ENCODE measurements around the gene BICRA. TPM values are rescaled to one million over a fixed set of nuclear protein-coding genes. Genes with fewer than 3 reads are reported as not detected.

Gene BICRA
- total RNA-seq, 5 donors from 2014 or later (not counting 1 experiment from before 2014, with no cell fraction given), result 31.9 to 39.3 (median 35.1) TPM

DNA sequence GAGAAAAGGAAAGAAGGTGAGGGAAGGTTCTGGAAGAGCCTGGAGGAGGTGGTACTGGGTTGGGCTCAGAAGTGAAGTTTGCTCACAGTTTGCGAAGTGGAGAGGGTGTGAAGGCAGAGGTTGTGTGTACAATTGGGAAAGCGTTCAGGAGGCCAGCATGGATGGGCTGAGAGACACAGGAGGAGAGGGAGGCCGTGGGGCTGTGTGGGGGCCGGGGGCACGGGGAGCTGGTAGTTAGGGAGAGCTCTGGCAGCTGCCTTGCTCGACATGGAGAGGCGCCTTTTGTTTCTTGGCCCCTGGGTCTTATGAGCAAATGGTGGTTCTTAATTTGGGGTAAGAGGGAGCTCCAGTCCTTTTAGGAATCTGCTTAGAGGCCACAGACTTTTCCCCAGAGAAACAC lies 16.7 kb downstream of the BICRA start:
- Histone ChIP-seq H3K4me3 (ENCODE audit: control insufficient read depth in 1 of 2, extremely low read depth in 1 of 2, low read length in 1 of 2) (no peak overlapping the region), H3K9me3 (no peaks in the 10 kb centered on the region), H3K4me1 (ENCODE audit: control insufficient read depth in 1 of 2, extremely low read depth in 1 of 2, insufficient read depth in 2 of 2, low read length in 2 of 2) (peaks cover 0 to 31% of the 10 kb centered on the region in 2 experiments), H3K27me3 (replicated peaks in 1 of 2; ENCODE audit: control insufficient read depth in 2 of 2, extremely low read depth in 1 of 2, insufficient read depth in 2 of 2, low read length in 1 of 2) (no peaks in the 10 kb centered on the region), H3K27ac (ENCODE audit: low read length) (no peak overlapping the region), H3K36me3 (ENCODE audit: control insufficient read depth in 2 of 2, extremely low read depth in 1 of 2, insufficient read depth in 1 of 2, low read length in 1 of 2) (peaks cover 6 to 12% of the 10 kb centered on the region in 2 donors)
- Mint-ChIP-seq H3K4me3 (no peak overlapping the region), H3K36me3 (peaks cover 27% of the 10 kb centered on the region), H3K27me3 (no peaks in the 10 kb centered on the region), H3K9me3 (no peaks in the 10 kb centered on the region), H3K4me1 (peaks cover 55 to 62% (median 56%) of the 10 kb centered on the region in 3 donors), H3K27ac (no peak overlapping the region)
- ATAC-seq (replicated peaks in 1 of 4) (no peak), DNase-seq (no peak)
- POLR2A ChIA-PET, result no interaction called here
- CTCF ChIA-PET, result interaction anchor here in 1 of 2 donors (0.6 to 0.7 kb wide), 3 partner anchors 13 to 189 kb away, joined by 3 to 6 read pairs (median 3); no protein-coding TSS in a partner anchor
- WGBS (ENCODE audit: insufficient coverage), result 97% methylated on average over 2 of the region's 7 CpGs

DNA sequence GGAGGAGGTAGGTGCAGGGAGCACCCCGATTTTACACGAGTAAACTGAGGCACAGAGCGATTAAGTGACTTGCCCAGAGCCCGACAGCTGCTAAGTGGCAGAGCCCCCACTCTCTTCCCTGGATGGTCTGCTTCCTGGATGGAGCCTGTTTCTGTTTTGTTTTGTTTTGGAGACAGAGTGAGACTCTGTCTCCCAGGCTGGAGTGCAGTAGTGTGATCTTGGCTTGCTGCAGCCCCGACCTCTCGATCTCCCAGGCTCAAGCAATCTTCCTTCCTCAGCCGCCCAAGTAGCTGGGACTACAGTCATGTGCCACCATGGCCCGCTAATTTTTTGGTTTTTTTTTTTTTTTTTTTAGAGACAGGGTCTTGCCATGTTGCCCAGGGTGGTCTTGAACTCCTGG lies 17.3 kb downstream of the BICRA start:
- ChIA-PET POLR2A (interaction anchor here in 1 of 2 donors (0.6 kb wide), 1 partner anchor 130 kb away, joined by 3 read pairs; no protein-coding TSS in a partner anchor), CTCF (interaction anchor here in 1 of 2 donors (0.6 kb wide), 1 partner anchor 189 kb away, joined by 3 read pairs; no protein-coding TSS in a partner anchor)
- Histone ChIP-seq H3K27me3 (replicated peaks in 1 of 2; ENCODE audit: control insufficient read depth in 2 of 2, extremely low read depth in 1 of 2, insufficient read depth in 2 of 2, low read length in 1 of 2) (no peaks in the 10 kb centered on the region), H3K9me3 (no peaks in the 10 kb centered on the region), H3K4me1 (ENCODE audit: control insufficient read depth in 1 of 2, extremely low read depth in 1 of 2, insufficient read depth in 2 of 2, low read length in 2 of 2) (peaks cover 0 to 27% of the 10 kb centered on the region in 2 experiments), H3K4me3 (ENCODE audit: control insufficient read depth in 1 of 2, extremely low read depth in 1 of 2, low read length in 1 of 2) (no peak overlapping the region), H3K36me3 (ENCODE audit: control insufficient read depth in 2 of 2, extremely low read depth in 1 of 2, insufficient read depth in 1 of 2, low read length in 1 of 2) (peaks cover 2 to 12% of the 10 kb centered on the region in 2 donors), H3K27ac (ENCODE audit: low read length) (no peak overlapping the region)
- Mint-ChIP-seq H3K27ac (no peak overlapping the region), H3K4me3 (no peak overlapping the region), H3K36me3 (peaks cover 25% of the 10 kb centered on the region), H3K9me3 (no peaks in the 10 kb centered on the region), H3K27me3 (no peaks in the 10 kb centered on the region), H3K4me1 (peaks cover 53 to 61% (median 56%) of the 10 kb centered on the region in 3 donors)
- no peak for ATAC-seq (replicated peaks in 1 of 4)
- WGBS (ENCODE audit: insufficient coverage), result 83% methylated on average over 1 of the region's 8 CpGs
- no peak for DNase-seq

DNA sequence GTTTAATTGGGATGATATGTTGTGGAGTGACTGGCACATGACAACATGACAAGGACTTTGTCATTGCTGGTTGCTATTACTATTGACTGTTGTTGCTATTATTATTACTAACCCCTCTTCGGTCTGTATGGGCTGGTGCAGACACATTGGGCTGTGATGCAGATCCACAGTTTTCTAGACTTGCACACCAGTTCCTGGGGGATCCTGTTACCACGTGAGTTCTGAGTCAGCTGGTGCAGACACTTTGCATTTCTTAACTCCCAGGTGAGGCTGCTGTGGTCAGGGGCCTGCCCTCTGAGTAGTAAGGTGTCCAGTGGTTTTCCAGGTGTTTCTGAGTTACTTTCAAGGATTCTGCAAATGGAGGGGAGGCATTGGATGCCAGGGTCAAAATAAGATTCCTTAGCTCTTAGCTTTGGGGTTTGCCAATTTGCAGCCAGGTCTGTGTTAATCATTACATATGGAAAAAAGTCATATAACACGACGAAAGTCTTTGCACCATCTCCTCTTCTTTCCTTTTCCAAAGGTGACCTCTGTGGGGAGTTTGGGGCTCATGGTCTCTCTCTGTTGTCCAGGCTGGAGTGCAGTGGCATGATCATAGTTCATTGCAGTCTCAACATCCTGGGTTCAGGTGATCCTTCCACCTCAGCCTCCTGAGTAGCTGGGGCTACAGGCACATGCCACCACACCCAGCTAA lies 19.3 kb downstream of the BICRA start:
- Mint-ChIP-seq H3K4me3 (no peak overlapping the region), H3K4me1 (peaks cover 59 to 68% (median 62%) of the 10 kb centered on the region in 3 donors), H3K9me3 (no peaks in the 10 kb centered on the region), H3K36me3 (peaks cover 32% of the 10 kb centered on the region), H3K27ac (peak overlapping the region in 1 of 2 donors; percentile 34), H3K27me3 (no peaks in the 10 kb centered on the region)
- ATAC-seq (replicated peaks in 1 of 4) (no peak), DNase-seq (no peak)
- Histone ChIP-seq H3K4me1 (ENCODE audit: control insufficient read depth in 1 of 2, extremely low read depth in 1 of 2, insufficient read depth in 2 of 2, low read length in 2 of 2) (peaks cover 0 to 33% of the 10 kb centered on the region in 2 experiments), H3K9me3 (no peaks in the 10 kb centered on the region), H3K36me3 (ENCODE audit: control insufficient read depth in 2 of 2, extremely low read depth in 1 of 2, insufficient read depth in 1 of 2, low read length in 1 of 2) (peaks cover 2 to 15% of the 10 kb centered on the region in 2 donors), H3K27ac (ENCODE audit: low read length) (no peak overlapping the region), H3K27me3 (replicated peaks in 1 of 2; ENCODE audit: control insufficient read depth in 2 of 2, extremely low read depth in 1 of 2, insufficient read depth in 2 of 2, low read length in 1 of 2) (no peaks in the 10 kb centered on the region), H3K4me3 (ENCODE audit: control insufficient read depth in 1 of 2, extremely low read depth in 1 of 2, low read length in 1 of 2) (no peak overlapping the region)
- ChIA-PET POLR2A (no interaction called here), CTCF (interaction anchor here in 1 of 2 donors (0.6 kb wide), 1 partner anchor 75 kb away, joined by 7 read pairs; no protein-coding TSS in a partner anchor)
- WGBS (ENCODE audit: insufficient coverage), result 29% methylated on average over 1 of the region's 4 CpGs

DNA sequence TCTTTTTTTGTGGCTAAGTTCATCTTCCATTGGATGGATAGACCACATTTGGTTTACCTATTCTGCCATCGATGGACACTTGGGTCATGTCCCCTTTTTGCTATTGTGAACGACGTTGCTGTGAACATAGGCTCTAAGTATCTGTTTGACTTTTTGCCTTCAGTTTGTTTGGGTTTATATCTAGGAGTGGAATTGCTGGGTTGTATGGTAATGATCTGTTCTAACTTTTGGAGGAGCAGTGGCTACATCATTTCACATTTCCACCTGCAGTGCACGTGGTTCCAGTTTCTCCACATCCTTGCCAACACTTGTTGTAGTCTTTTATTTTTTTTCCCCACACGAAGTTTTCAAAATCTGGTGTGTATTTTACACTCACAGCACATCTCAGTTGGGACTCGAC lies 21.7 kb downstream of the BICRA start:
- H3K4me1 Mint-ChIP-seq, result peaks cover 53 to 69% (median 54%) of the 10 kb centered on the region in 3 donors
- Histone ChIP-seq H3K4me3 (ENCODE audit: control insufficient read depth in 1 of 2, extremely low read depth in 1 of 2, low read length in 1 of 2) (no peak overlapping the region), H3K27me3 (replicated peaks in 1 of 2; ENCODE audit: control insufficient read depth in 2 of 2, extremely low read depth in 1 of 2, insufficient read depth in 2 of 2, low read length in 1 of 2) (no peaks in the 10 kb centered on the region), H3K4me1 (ENCODE audit: control insufficient read depth in 1 of 2, extremely low read depth in 1 of 2, insufficient read depth in 2 of 2, low read length in 2 of 2) (peaks cover 0 to 26% of the 10 kb centered on the region in 2 experiments), H3K9me3 (no peaks in the 10 kb centered on the region), H3K36me3 (ENCODE audit: control insufficient read depth in 2 of 2, extremely low read depth in 1 of 2, insufficient read depth in 1 of 2, low read length in 1 of 2) (peaks cover 2 to 15% of the 10 kb centered on the region in 2 donors), H3K27ac (ENCODE audit: low read length) (no peak overlapping the region)
- POLR2A ChIA-PET, result no interaction called here
- no peaks in the 10 kb centered on the region for H3K9me3 Mint-ChIP-seq
- H3K36me3 Mint-ChIP-seq, result peaks cover 25% of the 10 kb centered on the region
- ATAC-seq (replicated peaks in 1 of 4) (no peak), DNase-seq (no peak)
- H3K27ac Mint-ChIP-seq, result no peak overlapping the region
- no peaks in the 10 kb centered on the region for H3K27me3 Mint-ChIP-seq
- WGBS (ENCODE audit: insufficient coverage), result no CpG with 5 or more reads among the region's 6 CpGs
- CTCF ChIA-PET, result interaction anchor here in 1 of 2 donors (0.6 to 0.7 kb wide), 2 partner anchors 108 to 214 kb away, joined by 3 read pairs; no protein-coding TSS in a partner anchor
- H3K4me3 Mint-ChIP-seq, result no peak overlapping the region

DNA sequence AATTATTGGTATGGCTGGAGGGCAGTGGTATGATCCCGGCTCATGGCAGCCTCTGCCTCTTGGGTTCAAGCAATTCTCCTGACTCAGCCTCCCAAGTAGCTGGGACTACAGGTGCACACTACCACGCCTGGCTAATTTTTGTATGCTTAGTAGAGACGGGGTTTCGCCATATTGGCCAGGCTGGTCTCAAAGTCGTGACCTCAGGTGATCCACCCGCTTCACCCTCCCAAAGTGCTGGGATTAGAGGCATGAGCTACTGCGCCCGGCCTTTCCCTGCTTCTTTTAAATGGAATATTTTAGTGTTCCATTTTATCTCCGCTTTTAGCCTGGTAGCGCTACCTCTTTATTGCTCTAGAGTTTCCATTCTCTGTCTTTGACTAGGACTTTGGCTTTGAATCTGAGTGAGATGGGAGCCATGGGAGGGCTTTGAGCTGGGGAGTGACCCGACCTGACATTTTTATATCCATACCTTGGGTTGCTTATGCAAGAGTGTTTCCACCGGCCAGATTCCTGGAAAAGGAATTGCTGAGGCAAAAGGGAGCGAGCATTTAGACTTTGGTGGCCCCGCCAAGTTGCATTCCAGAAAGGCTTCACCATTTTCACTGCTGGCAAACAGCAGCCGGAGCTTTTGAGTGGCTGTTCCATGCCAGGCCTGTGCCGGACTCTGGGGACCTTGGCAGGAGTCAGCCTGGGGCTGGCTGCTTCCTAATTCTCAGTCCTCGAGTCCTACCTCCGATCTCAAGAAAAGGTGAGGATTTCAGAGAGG lies 22.9 kb downstream of the BICRA start:
- WGBS (ENCODE audit: insufficient coverage), result 98% methylated on average over 12 of the region's 18 CpGs

DNA sequence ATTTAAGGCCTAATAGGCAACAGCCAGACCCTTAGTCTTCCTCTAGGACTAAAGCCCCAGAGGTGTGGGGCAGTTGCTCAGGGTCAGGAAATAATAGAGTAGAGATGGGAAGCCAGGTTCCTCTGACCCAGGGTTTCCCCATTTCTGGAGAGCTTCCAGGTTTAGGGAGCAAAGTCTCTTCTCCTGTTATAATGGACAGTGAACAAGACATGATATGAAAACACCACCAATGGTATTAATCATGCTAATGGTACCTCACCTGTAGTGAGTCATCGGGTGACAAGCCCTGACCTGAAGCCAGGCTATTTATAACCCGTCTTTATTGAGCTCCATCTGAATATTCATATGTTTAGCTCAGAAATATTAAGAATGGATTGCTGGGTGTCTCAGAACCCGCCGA lies 24.6 kb downstream of the BICRA start:
- Histone ChIP-seq H3K4me1 (ENCODE audit: control insufficient read depth in 1 of 2, extremely low read depth in 1 of 2, insufficient read depth in 2 of 2, low read length in 2 of 2) (peaks cover 0 to 11% of the 10 kb centered on the region in 2 experiments), H3K27me3 (replicated peaks in 1 of 2; ENCODE audit: control insufficient read depth in 2 of 2, extremely low read depth in 1 of 2, insufficient read depth in 2 of 2, low read length in 1 of 2) (no peaks in the 10 kb centered on the region), H3K4me3 (ENCODE audit: control insufficient read depth in 1 of 2, extremely low read depth in 1 of 2, low read length in 1 of 2) (no peak overlapping the region), H3K36me3 (ENCODE audit: control insufficient read depth in 2 of 2, extremely low read depth in 1 of 2, insufficient read depth in 1 of 2, low read length in 1 of 2) (peaks cover 7 to 8% of the 10 kb centered on the region in 2 donors), H3K27ac (ENCODE audit: low read length) (no peak overlapping the region), H3K9me3 (no peaks in the 10 kb centered on the region)
- ChIA-PET POLR2A (interaction anchor here in 1 of 2 donors (0.7 kb wide), 1 partner anchor 1946 kb away, joined by 5 read pairs; no protein-coding TSS in a partner anchor), CTCF (no interaction called here)
- H3K4me3 Mint-ChIP-seq, result no peak overlapping the region
- no peaks in the 10 kb centered on the region for H3K9me3 Mint-ChIP-seq
- no CpG with 5 or more reads among the region's 4 CpGs for WGBS (ENCODE audit: insufficient coverage)
- DNase-seq (no peak), ATAC-seq (replicated peaks in 1 of 4) (no peak)
- H3K4me1 Mint-ChIP-seq, result peaks cover 58 to 66% (median 65%) of the 10 kb centered on the region in 3 donors
- H3K36me3 Mint-ChIP-seq, result peaks cover 22% of the 10 kb centered on the region
- no peak overlapping the region for H3K27ac Mint-ChIP-seq
- no peaks in the 10 kb centered on the region for H3K27me3 Mint-ChIP-seq

More for the DNA sequence above, 22.9 kb downstream of the BICRA start:
- ChIA-PET CTCF (no interaction called here), POLR2A (no interaction called here)
- Mint-ChIP-seq H3K4me3 (no peak overlapping the region), H3K36me3 (peaks cover 25% of the 10 kb centered on the region), H3K27me3 (no peaks in the 10 kb centered on the region), H3K4me1 (peaks cover 58 to 70% (median 61%) of the 10 kb centered on the region in 3 donors), H3K9me3 (no peaks in the 10 kb centered on the region), H3K27ac (no peak overlapping the region)
- no peak overlapping the region for H3K4me3 ChIP-seq (ENCODE audit: control insufficient read depth in 1 of 2, extremely low read depth in 1 of 2, low read length in 1 of 2)
- no peak for DNase-seq
- peaks cover 2 to 10% of the 10 kb centered on the region in 2 donors for H3K36me3 ChIP-seq (ENCODE audit: control insufficient read depth in 2 of 2, extremely low read depth in 1 of 2, insufficient read depth in 1 of 2, low read length in 1 of 2)
- no peaks in the 10 kb centered on the region for H3K9me3 ChIP-seq
- H3K27ac ChIP-seq (ENCODE audit: low read length), result no peak overlapping the region
- H3K4me1 ChIP-seq (ENCODE audit: control insufficient read depth in 1 of 2, extremely low read depth in 1 of 2, insufficient read depth in 2 of 2, low read length in 2 of 2), result peaks cover 0 to 17% of the 10 kb centered on the region in 2 experiments
- H3K27me3 ChIP-seq (replicated peaks in 1 of 2; ENCODE audit: control insufficient read depth in 2 of 2, extremely low read depth in 1 of 2, insufficient read depth in 2 of 2, low read length in 1 of 2), result no peaks in the 10 kb centered on the region
- ATAC-seq (replicated peaks in 1 of 4), result no peak
